Measurements from ENCODE around the gene CCDC190. TPM values are rescaled to one million over a fixed set of nuclear protein-coding genes. Genes with fewer than 3 reads are reported as not detected.
"Not testable (repeated sequence)": the region's sequence is repeated elsewhere in the genome, so short reads cannot be mapped to it uniquely, and the experiment has no call there.

CCDC190 gene
- total and polyA plus RNA-seq, 4 donors: 0.14 to 4.8 (median 0.20) TPM; not detected in 1

GRCh38 chr1:162818666-162819065, 42.3 kb downstream of the CCDC190 start:
- H3K9me3 ChIP-seq (ENCODE audit: control insufficient read depth, insufficient read depth, low read length); H3K27ac ChIP-seq (ENCODE audit: low read depth, low read length); DNase-seq (ENCODE audit: low read depth in 4 of 6, low spot score in 6 of 6); H3K4me3 ChIP-seq (ENCODE audit: low read depth, low read length); H3K27me3 ChIP-seq (ENCODE audit: control insufficient read depth, insufficient read depth, low read length); H3K4me1 ChIP-seq (ENCODE audit: control insufficient read depth, insufficient read depth, low read length); H3K36me3 ChIP-seq (ENCODE audit: control insufficient read depth, insufficient read depth, low read length): not testable (repeated sequence)
- WGBS (ENCODE audit: insufficient coverage): no CpG with 5 or more reads among the region's 1 CpG

- not testable (repeated sequence) for DNase-seq (ENCODE audit: low read depth in 4 of 6, low spot score in 6 of 6); H3K27me3 ChIP-seq (ENCODE audit: control insufficient read depth, insufficient read depth, low read length); H3K9me3 ChIP-seq (ENCODE audit: control insufficient read depth, insufficient read depth, low read length); H3K27ac ChIP-seq (ENCODE audit: low read depth, low read length); H3K4me1 ChIP-seq (ENCODE audit: control insufficient read depth, insufficient read depth, low read length); H3K36me3 ChIP-seq (ENCODE audit: control insufficient read depth, insufficient read depth, low read length); H3K4me3 ChIP-seq (ENCODE audit: low read depth, low read length)
- WGBS (ENCODE audit: insufficient coverage): no CpG with 5 or more reads among the region's 2 CpGs
Observed at GRCh38 chr1:162818136-162818535, 42.8 kb downstream of the CCDC190 start.

- not testable (repeated sequence) for H3K4me3 ChIP-seq (ENCODE audit: low read depth, low read length); H3K27ac ChIP-seq (ENCODE audit: low read depth, low read length); H3K27me3 ChIP-seq (ENCODE audit: control insufficient read depth, insufficient read depth, low read length); H3K4me1 ChIP-seq (ENCODE audit: control insufficient read depth, insufficient read depth, low read length); H3K9me3 ChIP-seq (ENCODE audit: control insufficient read depth, insufficient read depth, low read length); DNase-seq (ENCODE audit: low read depth in 4 of 6, low spot score in 6 of 6); H3K36me3 ChIP-seq (ENCODE audit: control insufficient read depth, insufficient read depth, low read length)
- WGBS (ENCODE audit: insufficient coverage): no CpG with 5 or more reads among the region's 2 CpGs
Observed at GRCh38 chr1:162812357-162812756, 48.6 kb downstream of the CCDC190 start.

- not testable (repeated sequence) for H3K36me3 ChIP-seq (ENCODE audit: control insufficient read depth, insufficient read depth, low read length); H3K27ac ChIP-seq (ENCODE audit: low read depth, low read length); H3K9me3 ChIP-seq (ENCODE audit: control insufficient read depth, insufficient read depth, low read length); H3K4me1 ChIP-seq (ENCODE audit: control insufficient read depth, insufficient read depth, low read length); H3K4me3 ChIP-seq (ENCODE audit: low read depth, low read length); DNase-seq (ENCODE audit: low read depth in 4 of 6, low spot score in 6 of 6); H3K27me3 ChIP-seq (ENCODE audit: control insufficient read depth, insufficient read depth, low read length)
- WGBS (ENCODE audit: insufficient coverage): no CpG with 5 or more reads among the region's 2 CpGs
Observed at GRCh38 chr1:162807503-162807902, 53.5 kb downstream of the CCDC190 start.

Other genes starting within 250 kb of the CCDC190 start
- 10 to 100 TPM; 44.8 to 96.3 TPM for gene DDR2, start 228.7 kb downstream of the CCDC190 start, total RNA-seq
- gene DDR2, start 228.7 kb downstream of the CCDC190 start, polyA plus RNA-seq (ENCODE audit: insufficient read length in 2 of 2): 10 to 100 TPM; 11.1 to 12.5 TPM
- gene HSD17B7, start 70.5 kb downstream of the CCDC190 start, total RNA-seq: 10 to 100 TPM; 27.6 to 29.9 TPM
- 10 to 100 TPM; 24.6 to 34.1 TPM for gene HSD17B7, start 70.5 kb downstream of the CCDC190 start, polyA plus RNA-seq (ENCODE audit: insufficient read length in 2 of 2)
- 100 to 1,000 TPM in 1 of 2 donors, 10 to 100 TPM in 1; 15.5 to 148 TPM for gene RGS4, start 208.2 kb upstream of the CCDC190 start, total RNA-seq
- gene RGS4, start 208.2 kb upstream of the CCDC190 start, polyA plus RNA-seq (ENCODE audit: insufficient read length in 2 of 2): 10 to 100 TPM; 35.2 to 40.6 TPM

Measured in spinal cord (tissue), 10 donors.